Chondrocyte (in vitro differentiated cells): ENCODE measurements around the gene MT1F. TPM values are rescaled to one million over a fixed set of nuclear protein-coding genes. Genes with fewer than 3 reads are reported as not detected.

ENCODE experiments used
- DNase-seq: peaks from one replicate; pipeline ENCODE4 v3.0.0; 2021; ENCODE audit warnings: mixed read lengths, low spot score
- H3K27ac Mint-ChIP-seq: one replicate; pipeline ENCODE4 v1.8.0; 2021; ENCODE audit warnings: mild to moderate bottlenecking, moderate library complexity, mixed read lengths; ENCODE audit not compliant: unreplicated experiment
- H3K27me3 Mint-ChIP-seq: 2 replicates; pipeline ENCODE4 v1.8.0; 2021; ENCODE audit warnings: low read depth, mixed read lengths
- H3K36me3 Mint-ChIP-seq: 2 replicates; pipeline ENCODE4 v1.8.0; 2021; ENCODE audit warnings: low read depth, mixed read lengths
- H3K4me1 Mint-ChIP-seq: 2 replicates; pipeline ENCODE4 v1.8.0; 2021; ENCODE audit warnings: low read depth, mild to moderate bottlenecking, mixed read lengths
- H3K4me3 Mint-ChIP-seq: one replicate; pipeline ENCODE4 v1.8.0; 2021; ENCODE audit warnings: mild to moderate bottlenecking, moderate library complexity, mixed read lengths; ENCODE audit not compliant: unreplicated experiment
- H3K9me3 Mint-ChIP-seq: 2 replicates; pipeline ENCODE4 v1.8.0; 2021; ENCODE audit warnings: low read depth, mixed read lengths
- total RNA-seq: library from RNA; stranded (reverse); gene quantifications from 3 replicates; pipeline ENCODE4 v1.2.1, GENCODE V29; 2021
- TF ChIP-seq, protein P1 (sequence below): fragments of 200-600 bp; sonication (generic); IDR thresholded peaks from 2 replicates; pipeline ENCODE4 v1.5.0; 2021; ENCODE audit warnings: antibody characterized with exemption, mild to moderate bottlenecking, moderate library complexity

Gene MT1F
- total RNA-seq, 1 donor from 2014 or later, result 5.8 TPM

DNA sequence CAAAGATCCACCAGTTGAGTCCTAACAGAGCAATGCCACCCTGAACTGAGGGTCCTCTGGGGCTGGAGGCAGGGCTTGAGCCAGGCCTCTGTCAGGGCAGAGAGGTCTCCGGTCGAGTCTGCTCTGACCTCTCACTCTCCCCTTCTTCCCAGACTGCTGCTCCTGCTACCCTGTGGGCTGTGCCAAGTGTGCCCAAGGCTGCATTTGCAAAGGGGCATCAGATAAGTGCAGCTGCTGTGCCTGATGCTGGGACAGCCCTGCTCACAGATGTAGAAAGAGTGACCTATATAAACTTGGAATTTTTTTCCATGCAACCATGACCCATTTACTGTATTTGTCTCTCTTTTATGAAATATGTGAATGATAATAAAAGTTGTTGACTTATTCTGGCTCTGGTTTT lies 8.5 kb upstream of the MT1F start:
- TF ChIP-seq, protein P1, sequence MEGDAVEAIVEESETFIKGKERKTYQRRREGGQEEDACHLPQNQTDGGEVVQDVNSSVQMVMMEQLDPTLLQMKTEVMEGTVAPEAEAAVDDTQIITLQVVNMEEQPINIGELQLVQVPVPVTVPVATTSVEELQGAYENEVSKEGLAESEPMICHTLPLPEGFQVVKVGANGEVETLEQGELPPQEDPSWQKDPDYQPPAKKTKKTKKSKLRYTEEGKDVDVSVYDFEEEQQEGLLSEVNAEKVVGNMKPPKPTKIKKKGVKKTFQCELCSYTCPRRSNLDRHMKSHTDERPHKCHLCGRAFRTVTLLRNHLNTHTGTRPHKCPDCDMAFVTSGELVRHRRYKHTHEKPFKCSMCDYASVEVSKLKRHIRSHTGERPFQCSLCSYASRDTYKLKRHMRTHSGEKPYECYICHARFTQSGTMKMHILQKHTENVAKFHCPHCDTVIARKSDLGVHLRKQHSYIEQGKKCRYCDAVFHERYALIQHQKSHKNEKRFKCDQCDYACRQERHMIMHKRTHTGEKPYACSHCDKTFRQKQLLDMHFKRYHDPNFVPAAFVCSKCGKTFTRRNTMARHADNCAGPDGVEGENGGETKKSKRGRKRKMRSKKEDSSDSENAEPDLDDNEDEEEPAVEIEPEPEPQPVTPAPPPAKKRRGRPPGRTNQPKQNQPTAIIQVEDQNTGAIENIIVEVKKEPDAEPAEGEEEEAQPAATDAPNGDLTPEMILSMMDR, result no peak
- Mint-ChIP-seq H3K27me3 (peaks cover 36% of the 10 kb centered on the region), H3K27ac (no peak overlapping the region), H3K4me3 (no peak overlapping the region), H3K36me3 (no peaks in the 10 kb centered on the region), H3K4me1 (peaks cover 2% of the 10 kb centered on the region), H3K9me3 (no peaks in the 10 kb centered on the region)
- DNase-seq, result no peak

DNA sequence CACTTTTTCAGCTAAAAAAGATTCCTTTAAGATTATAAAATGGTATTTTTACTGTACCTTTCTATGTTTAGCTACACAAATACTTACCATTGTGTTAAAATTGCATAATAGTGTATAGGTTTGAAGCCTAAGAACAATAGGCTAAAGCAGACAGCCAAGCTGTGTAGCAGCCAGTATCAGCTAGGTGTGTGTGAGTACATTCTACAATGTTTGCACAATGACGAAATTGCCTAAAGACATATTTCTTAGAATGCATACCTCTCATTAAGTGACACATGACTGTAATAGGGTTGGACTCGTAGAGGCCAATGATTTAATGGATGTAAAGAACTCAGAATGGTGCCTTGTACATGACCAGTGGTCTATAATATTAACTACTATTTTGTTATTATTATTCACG lies 7.9 kb upstream of the MT1F start:
- no peak for DNase-seq
- Mint-ChIP-seq H3K4me3 (no peak overlapping the region), H3K36me3 (no peaks in the 10 kb centered on the region), H3K27me3 (peaks cover 31% of the 10 kb centered on the region), H3K9me3 (no peaks in the 10 kb centered on the region), H3K4me1 (peaks cover 5% of the 10 kb centered on the region), H3K27ac (no peak overlapping the region)
- TF ChIP-seq, protein P1, result no peak

DNA sequence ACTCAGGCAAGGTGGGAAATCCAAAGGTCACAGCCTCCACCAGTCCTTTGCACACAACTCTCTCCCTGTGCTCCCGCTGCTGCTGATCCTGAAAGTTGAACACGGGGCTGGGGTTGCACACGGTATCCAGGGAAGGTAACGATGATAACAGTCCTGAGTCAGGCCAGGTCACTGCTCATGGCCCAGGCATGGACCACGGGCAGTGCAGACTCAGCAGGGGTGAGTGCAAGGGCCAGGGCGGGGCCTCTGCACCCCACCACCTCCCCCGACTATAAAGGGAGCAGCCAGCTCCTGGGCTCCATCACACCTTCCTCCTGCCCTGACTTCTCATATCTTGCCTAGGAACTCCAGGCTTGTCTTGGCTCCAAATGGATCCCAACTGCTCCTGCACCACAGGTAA lies 6.2 kb upstream of the MT1F start, which contains the start of gene MT1B:
TSS of gene MT1B (plus strand) at position 301 of the 400 bp plus-strand sequence. CDS start at position 369, 68 bp downstream.
- H3K9me3 Mint-ChIP-seq, result no peaks in the 10 kb centered on the region
- H3K27ac Mint-ChIP-seq, result no peak within 1 kb of the TSS
- no peak for DNase-seq
- TF ChIP-seq, protein P1, result no peak
- no peak within 1 kb of the TSS for H3K4me3 Mint-ChIP-seq
- no peaks in the 10 kb centered on the region for H3K36me3 Mint-ChIP-seq
- peaks cover 19% of the 10 kb centered on the region for H3K27me3 Mint-ChIP-seq
- H3K4me1 Mint-ChIP-seq, result peaks cover 5% of the 10 kb centered on the region

DNA sequence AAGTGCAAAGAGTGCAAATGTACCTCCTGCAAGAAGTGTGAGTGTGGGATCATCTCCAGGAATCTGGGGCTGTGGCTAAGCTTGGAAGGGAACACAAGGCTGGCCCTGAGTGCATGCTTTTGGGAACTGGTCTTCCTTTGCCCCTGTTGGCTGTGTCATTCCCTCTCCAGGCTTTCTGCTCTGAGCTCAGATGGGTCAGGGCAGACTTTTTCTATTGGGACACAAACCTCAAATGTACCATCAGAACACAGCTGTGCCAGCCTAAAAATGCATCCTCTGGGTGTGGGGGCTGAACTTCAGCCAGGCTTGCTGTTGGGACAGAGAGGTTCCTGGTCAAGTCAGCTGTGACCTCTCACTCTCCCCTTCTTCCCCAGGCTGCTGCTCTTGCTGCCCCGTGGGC lies 5.2 kb upstream of the MT1F start:
- H3K4me1 Mint-ChIP-seq, result peaks cover 12% of the 10 kb centered on the region
- TF ChIP-seq, protein P1, result no peak
- no peaks in the 10 kb centered on the region for H3K9me3 Mint-ChIP-seq
- no peak overlapping the region for H3K27ac Mint-ChIP-seq
- H3K4me3 Mint-ChIP-seq, result no peak overlapping the region
- H3K36me3 Mint-ChIP-seq, result no peaks in the 10 kb centered on the region
- H3K27me3 Mint-ChIP-seq, result peaks cover 13% of the 10 kb centered on the region
- no peak for DNase-seq

DNA sequence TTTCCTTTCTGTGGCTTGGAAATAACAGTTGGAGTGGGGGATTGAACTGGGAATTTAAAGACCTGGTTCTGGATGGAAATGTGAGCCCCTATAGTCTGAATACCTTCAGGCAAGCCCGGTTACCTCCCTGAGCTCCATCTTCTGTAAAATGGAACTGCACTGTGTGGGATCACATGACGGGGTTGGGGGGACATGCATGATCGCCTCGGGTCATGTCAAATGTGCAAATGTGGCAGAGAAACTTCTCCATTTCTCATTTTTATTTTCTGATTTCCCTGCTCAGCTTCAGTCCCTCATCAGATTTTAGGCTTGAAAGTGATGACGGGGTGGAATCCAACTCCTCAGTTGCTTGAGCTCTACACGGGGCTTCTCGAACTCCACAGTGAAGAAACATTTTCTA lies 4.5 kb upstream of the MT1F start:
- DNase-seq, result no peak
- TF ChIP-seq, protein P1, result no peak
- Mint-ChIP-seq H3K27ac (no peak overlapping the region), H3K27me3 (peaks cover 17% of the 10 kb centered on the region), H3K4me1 (peaks cover 16% of the 10 kb centered on the region), H3K36me3 (no peaks in the 10 kb centered on the region), H3K9me3 (no peaks in the 10 kb centered on the region), H3K4me3 (no peak overlapping the region)
